ENCODE measurements around the gene GFAP. TPM values are rescaled to one million over a fixed set of nuclear protein-coding genes. Genes with fewer than 3 reads are reported as not detected.

GFAP gene
- total RNA-seq, 1 experiment from 2014 or later = 1.6 TPM

GRCh38 chr17:44932787-44933097, 17.4 kb upstream of the GFAP start:
- no peak overlapping the region for H3K4me3 Mint-ChIP-seq
- TF ChIP-seq PRRX2 (CRISPR knock-in tag; IDR thresholded peaks at IDR 0.05) (no peak), NFATC4 (CRISPR knock-in tag; IDR thresholded peaks at IDR 0.05) (no peak), SMAD4 (CRISPR knock-in tag; IDR thresholded peaks at IDR 0.05) (no peak), OVOL2 (CRISPR knock-in tag; IDR thresholded peaks at IDR 0.05; ENCODE audit: borderline replicate concordance) (no peak), JAZF1 (CRISPR knock-in tag; IDR thresholded peaks at IDR 0.05) (no peak), IRF2 (CRISPR knock-in tag; IDR thresholded peaks at IDR 0.05; ENCODE audit: borderline replicate concordance, low read depth) (no peak), ERG (CRISPR knock-in tag; IDR thresholded peaks at IDR 0.05) (no peak), ZNF232 (CRISPR knock-in tag; IDR thresholded peaks at IDR 0.05) (no peak), E2F4 (CRISPR knock-in tag; IDR thresholded peaks at IDR 0.05; ENCODE audit: borderline replicate concordance, low read depth) (no peak), NFYB (CRISPR knock-in tag; conservative IDR thresholded peaks at IDR 0.05; ENCODE audit: low read depth) (no peak), SP1 (CRISPR knock-in tag; conservative IDR thresholded peaks at IDR 0.05) (no peak), ESRRA (CRISPR knock-in tag; IDR thresholded peaks at IDR 0.05; ENCODE audit: borderline replicate concordance) (no peak)
- no peaks in the 10 kb centered on the region for H3K9me3 Mint-ChIP-seq
- no peaks in the 10 kb centered on the region for H3K27me3 Mint-ChIP-seq (ENCODE audit: low read depth)
- no peak for ATAC-seq
- ChIA-PET CTCF (interaction anchor here (1.1 to 1.3 kb wide), 2 partner anchors 11 to 13 kb away, joined by 3 to 4 read pairs; no protein-coding TSS in a partner anchor), POLR2A (no interaction called here)
- H3K4me1 Mint-ChIP-seq = no peaks in the 10 kb centered on the region
- H3K27ac Mint-ChIP-seq = no peak overlapping the region
- peaks cover 63% of the 10 kb centered on the region for H3K36me3 Mint-ChIP-seq
- DNase-seq (ENCODE audit: low spot score) = no peak

- no peak for DNase-seq (ENCODE audit: low spot score)
- Mint-ChIP-seq H3K4me3 (no peak overlapping the region), H3K4me1 (no peaks in the 10 kb centered on the region), H3K27ac (no peak overlapping the region), H3K27me3 (ENCODE audit: low read depth) (no peaks in the 10 kb centered on the region), H3K9me3 (no peaks in the 10 kb centered on the region), H3K36me3 (peaks cover 66% of the 10 kb centered on the region)
- CTCF ChIA-PET = interaction anchor here (0.8 to 1.1 kb wide), 2 partner anchors 12 to 29 kb away, joined by 3 to 4 read pairs; no protein-coding TSS in a partner anchor
- POLR2A ChIA-PET = no interaction called here
- ATAC-seq = no peak
- TF ChIP-seq MLX (CRISPR knock-in tag; IDR thresholded peaks at IDR 0.05) = no peak
- no peak for TF ChIP-seq ATF3 (CRISPR knock-in tag; conservative IDR thresholded peaks at IDR 0.05)
- TF ChIP-seq ZNF232 (CRISPR knock-in tag; IDR thresholded peaks at IDR 0.05) = no peak
- no peak for TF ChIP-seq RELA (CRISPR knock-in tag; IDR thresholded peaks at IDR 0.05; ENCODE audit: borderline replicate concordance)
- TF ChIP-seq OVOL2 (CRISPR knock-in tag; IDR thresholded peaks at IDR 0.05; ENCODE audit: borderline replicate concordance) = no peak
- TF ChIP-seq CREM (CRISPR knock-in tag; IDR thresholded peaks at IDR 0.05) = no peak
- no peak for TF ChIP-seq ZNF121 (CRISPR knock-in tag; IDR thresholded peaks at IDR 0.05)
- TF ChIP-seq GTF2I (CRISPR knock-in tag; conservative IDR thresholded peaks at IDR 0.05) = no peak
- no peak for TF ChIP-seq ZBTB21 (CRISPR knock-in tag; IDR thresholded peaks at IDR 0.05; ENCODE audit: borderline replicate concordance)
- TF ChIP-seq SMAD4 (CRISPR knock-in tag; IDR thresholded peaks at IDR 0.05) = no peak
- TF ChIP-seq AR (CRISPR knock-in tag; IDR thresholded peaks at IDR 0.05) = no peak
- no peak for TF ChIP-seq ZNF416 (CRISPR knock-in tag; IDR thresholded peaks at IDR 0.05)
- no peak for TF ChIP-seq ZNF281 (CRISPR knock-in tag; IDR thresholded peaks at IDR 0.05)
- TF ChIP-seq STAT6 (CRISPR knock-in tag; conservative IDR thresholded peaks at IDR 0.05; ENCODE audit: low read depth) = no peak
Measured at GRCh38 chr17:44932096-44932786, 16.9 kb upstream of the GFAP start.
